Ovary (tissue), 3 donors: ENCODE results near the gene GPS2.

Experiments
- CTCF ChIP-seq, 3 donors: fragments of 450-650 bp in 2 of 3; fragments of 200-600 bp in 1 of 3; IDR thresholded peaks; one replicate each; pipeline versions ENCODE4 v1.5.1 to v1.8.0; 2016 to 2022; ENCODE audit warnings: antibody characterized with exemption in 3 of 3, mild to moderate bottlenecking in 1 of 3
- POLR2A ChIP-seq: fragments of 450-650 bp; IDR thresholded peaks from one replicate; pipeline ENCODE4 v1.6.1; 2017; ENCODE audit warnings: antibody characterized with exemption, mild to moderate bottlenecking, moderate library complexity
- donor health status: DM: no; HTN: no; CAD: no.

- no peak for TF ChIP-seq CTCF (IDR thresholded peaks at IDR 0.05)
- no peak for TF ChIP-seq POLR2A
These were observed 31.8 kb upstream of the GPS2 start for GRCh38 chr17:7346761-7347614.
